ENCODE results near the gene SMARCA2.

GRCh38 chr9:2110036-2110435 lies 94.9 kb downstream of the SMARCA2 start:
- TF ChIP-seq, protein P1, sequence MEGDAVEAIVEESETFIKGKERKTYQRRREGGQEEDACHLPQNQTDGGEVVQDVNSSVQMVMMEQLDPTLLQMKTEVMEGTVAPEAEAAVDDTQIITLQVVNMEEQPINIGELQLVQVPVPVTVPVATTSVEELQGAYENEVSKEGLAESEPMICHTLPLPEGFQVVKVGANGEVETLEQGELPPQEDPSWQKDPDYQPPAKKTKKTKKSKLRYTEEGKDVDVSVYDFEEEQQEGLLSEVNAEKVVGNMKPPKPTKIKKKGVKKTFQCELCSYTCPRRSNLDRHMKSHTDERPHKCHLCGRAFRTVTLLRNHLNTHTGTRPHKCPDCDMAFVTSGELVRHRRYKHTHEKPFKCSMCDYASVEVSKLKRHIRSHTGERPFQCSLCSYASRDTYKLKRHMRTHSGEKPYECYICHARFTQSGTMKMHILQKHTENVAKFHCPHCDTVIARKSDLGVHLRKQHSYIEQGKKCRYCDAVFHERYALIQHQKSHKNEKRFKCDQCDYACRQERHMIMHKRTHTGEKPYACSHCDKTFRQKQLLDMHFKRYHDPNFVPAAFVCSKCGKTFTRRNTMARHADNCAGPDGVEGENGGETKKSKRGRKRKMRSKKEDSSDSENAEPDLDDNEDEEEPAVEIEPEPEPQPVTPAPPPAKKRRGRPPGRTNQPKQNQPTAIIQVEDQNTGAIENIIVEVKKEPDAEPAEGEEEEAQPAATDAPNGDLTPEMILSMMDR (IDR thresholded peaks at IDR 0.05), result no peak
- TF ChIP-seq ZFX (IDR thresholded peaks at IDR 0.05; ENCODE audit: borderline replicate concordance), result no peak
